Stimulated activated CD4-positive, alpha-beta T cell treated with anti-CD3 and anti-CD28 coated beads, Interleukin-2, amount 100 ng/mL, for 4 hours (primary cell): ENCODE measurements around the gene ZFAND2B.

Experiments
- DNase-seq: peaks from one replicate; pipeline ENCODE4 v3.0.0-alpha.2; 2020; ENCODE audit warnings: low read depth

Gene ZFAND2B

DNA sequence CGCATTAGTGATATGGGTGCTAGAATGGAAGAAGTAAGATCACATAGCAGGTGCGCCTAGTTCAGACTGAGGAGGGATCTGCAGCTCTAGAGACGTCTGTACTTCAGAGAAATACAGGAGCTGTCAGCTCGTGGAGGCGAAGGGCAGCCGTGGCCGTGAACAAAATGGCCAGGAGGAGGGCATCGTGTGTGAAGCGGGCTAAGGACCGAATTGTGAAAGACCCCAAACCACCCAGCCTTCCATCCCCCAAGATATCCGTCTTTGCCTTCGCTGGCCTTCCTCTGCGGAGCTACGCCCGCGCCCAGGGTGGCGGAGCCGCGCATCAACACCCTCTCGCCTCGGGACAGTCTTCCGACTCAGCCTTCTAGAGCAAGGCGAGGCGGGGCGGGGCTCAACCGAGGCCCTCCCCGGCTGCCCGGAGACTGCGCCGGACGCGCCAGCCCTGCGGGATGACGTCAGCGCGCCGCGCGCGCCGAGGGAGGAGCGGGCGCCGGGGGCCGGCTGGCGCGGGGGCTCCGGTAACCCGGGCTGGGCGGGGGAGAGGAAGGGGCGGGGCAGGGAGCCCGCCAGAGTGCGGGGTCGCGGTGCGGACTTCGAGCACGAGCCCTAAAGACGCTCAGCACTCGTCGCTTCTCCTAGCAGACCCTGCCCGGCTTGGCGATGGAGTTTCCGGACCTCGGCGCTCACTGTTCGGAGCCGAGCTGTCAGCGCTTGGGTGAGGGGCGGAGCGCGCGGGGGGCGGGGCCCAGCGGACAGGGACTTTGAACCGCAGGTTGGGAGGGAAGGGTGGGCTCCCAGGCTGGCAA lies at the start of gene ZFAND2B:
Gene ZFAND2B (plus strand): TSS at position 455 of the 806 bp plus-strand sequence. CDS start 206 bp downstream, at position 661.
- peak; percentile 92 for DNase-seq

DNA sequence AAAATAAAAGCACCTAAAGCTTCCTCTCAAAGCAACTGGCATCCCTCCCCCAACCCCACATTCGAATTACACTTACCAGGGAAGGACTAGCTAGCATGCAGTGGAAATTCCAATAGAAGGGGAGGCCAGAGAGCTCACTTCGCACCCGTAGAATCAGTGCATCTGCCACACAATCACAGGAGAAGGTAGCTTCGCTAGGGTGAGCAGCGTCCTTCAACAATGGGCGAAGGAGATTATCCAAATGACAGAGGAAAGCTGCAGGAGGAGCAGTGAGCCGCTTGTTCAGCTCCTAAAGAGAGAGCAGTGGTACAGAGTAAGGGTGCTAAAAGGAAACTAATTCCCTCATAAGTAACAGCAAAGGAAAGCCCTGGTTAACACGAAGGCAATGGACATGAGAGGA lies 49.2 kb upstream of the ZFAND2B start:
- no peak for DNase-seq

- no peak for DNase-seq
These were observed 48.6 kb upstream of the ZFAND2B start for GRCh38 chr2:219158025-219158424.

- DNase-seq, result no peak
These were observed 48.0 kb upstream of the ZFAND2B start for GRCh38 chr2:219158586-219158985.

- DNase-seq, result no peak
These were observed 46.8 kb upstream of the ZFAND2B start for GRCh38 chr2:219159771-219160185.

DNA sequence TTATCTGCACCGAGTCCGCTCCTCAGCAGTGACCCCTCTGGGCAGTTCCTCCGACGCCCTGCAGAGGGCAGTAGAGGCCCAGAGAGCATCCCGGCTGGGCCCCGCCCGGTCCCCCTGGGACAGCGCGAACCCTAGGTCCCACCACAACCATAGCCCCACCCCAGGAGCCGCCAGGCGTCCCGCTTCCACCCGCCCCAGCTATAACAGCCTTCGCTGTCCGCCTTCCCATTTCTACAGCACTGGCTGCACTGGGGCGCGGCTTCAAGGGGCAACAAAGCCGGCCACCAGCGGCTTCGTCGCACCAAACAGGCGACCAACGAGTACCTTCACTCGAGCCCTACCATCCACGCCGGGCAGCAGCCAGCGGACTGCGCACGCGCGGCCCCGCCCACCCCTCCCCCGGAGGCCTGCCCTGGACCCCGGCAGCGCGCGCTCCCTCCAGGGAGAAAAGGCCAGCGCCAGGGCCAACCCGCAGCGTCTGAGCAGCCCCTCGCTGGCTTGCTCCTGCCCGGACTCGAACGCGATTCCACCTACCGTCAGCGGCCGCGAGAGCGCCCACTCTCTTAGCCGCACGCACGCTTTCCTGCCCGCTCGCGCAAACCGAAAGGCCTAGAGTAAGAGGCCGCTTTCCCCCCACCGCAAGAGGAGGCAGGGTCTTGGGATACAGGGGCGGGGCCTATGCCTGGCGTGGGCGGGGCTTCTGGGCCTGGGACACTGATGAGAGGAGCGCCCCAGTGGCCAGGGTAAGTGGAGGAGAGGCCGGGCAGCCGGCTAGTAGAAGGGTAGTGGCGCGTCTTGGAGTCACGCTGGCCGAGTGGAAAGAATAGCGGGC lies 46.2 kb upstream of the ZFAND2B start, which contains the start of gene NHEJ1:
Gene NHEJ1 (minus strand): TSS at position 630 of the 832 bp plus-strand sequence. CDS start 2,453 bp downstream, outside the sequence.
- peak; percentile 90 for DNase-seq

DNA sequence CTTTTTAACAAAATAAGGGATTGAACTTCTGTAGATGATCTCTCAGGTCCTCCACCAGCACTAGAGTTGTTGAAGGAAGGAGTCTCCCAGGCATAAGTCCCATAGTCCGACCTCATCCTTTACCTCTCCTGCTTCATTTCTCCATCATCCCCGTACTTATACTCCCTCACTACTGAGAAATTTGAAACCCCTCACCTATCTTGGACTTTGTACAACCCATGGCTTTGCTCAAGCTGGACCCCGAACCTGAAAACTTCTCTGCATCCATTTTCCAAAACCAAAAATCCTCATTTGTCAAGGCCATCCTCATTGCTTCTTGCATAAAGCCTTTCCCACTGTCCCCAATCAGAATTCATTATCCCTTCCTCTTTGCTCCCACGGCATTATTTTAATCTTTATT lies 45.5 kb upstream of the ZFAND2B start:
- no peak for DNase-seq

DNA sequence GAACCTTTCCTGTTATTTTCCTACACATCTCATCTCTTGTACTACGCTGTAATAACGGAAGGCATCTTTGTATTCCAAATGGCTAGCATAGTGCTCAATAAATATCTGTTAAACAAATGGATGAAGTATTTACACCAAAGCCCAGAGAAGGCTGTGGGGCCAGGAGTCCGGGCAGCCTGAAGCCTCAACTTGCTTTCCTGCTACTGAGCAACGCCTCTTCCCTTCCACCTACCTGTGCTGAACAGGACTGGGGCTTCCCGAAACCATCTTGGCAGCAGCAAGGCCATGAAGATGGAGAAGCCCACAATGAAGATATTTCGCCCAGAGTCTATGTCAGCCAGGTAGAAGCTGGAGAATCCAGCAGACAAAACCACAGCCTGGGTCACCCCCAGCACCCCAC lies 43.4 kb upstream of the ZFAND2B start:
- DNase-seq, result no peak

DNA sequence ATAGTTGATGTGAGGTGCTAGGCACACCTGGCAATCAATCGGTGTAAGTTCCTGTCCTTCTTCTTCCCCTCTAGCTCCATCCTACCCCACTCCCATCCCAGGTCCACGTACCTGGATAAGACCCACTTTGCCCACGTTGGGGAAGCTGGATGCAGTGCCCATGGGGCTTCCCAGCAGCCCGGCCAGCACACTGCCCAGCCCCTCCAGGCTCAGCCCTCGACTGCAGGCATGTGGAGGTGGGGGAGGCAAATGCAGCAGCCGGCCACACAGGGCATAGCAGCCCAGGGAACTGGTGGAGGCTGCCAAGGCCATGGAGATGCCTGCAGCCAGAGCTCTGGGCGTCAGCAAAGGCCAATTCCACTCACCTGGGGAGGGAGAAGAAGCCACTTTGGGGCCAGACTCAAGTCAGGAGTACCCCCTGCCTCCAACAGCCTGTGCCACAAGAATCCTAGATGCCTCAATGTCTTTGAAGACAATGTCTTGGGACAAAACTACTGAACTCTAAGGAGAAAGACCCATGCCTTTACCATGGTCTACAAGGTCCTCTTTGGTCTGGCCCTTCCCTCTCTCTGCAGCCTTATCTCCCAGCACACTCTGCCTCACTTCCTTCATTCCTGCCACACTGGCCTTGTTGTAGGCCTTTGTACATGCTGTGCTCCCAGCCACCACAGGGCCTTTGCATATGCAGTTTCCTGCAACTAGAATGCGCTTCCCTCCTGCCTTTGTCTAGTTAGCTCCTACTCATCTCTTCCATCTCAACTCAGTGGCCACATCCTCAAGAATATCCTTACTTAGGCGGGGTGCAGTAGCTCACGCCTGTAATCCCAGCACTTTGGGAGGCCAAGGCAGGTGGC lies 41.3 kb upstream of the ZFAND2B start:
- no peak for DNase-seq

GRCh38 chr2:219167997-219168396 lies 38.6 kb upstream of the ZFAND2B start:
- DNase-seq, result no peak

DNA sequence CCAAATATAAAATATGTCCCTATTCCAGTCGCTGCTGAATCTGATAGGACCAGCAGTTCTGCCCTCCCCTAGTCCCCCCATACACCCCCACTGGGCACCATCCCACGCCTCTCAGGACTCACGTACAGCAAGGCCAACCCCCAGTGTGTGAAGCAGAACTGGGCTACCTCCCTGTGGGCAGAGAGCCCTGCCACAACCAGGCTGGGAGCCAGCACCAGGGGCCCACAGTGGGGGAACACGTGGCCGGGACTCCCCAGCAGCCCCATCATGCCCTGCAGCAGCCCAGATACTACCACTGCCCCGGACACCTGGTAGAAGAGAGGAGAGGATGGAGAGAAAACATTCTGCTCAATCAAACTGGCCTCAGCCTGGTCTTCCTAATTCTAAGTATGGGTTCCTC lies 38.1 kb upstream of the ZFAND2B start:
- no peak for DNase-seq

GRCh38 chr2:219168932-219169331 lies 37.6 kb upstream of the ZFAND2B start:
- DNase-seq, result no peak

- no peak for DNase-seq
These were observed 36.5 kb upstream of the ZFAND2B start, which contains the start of gene SLC23A3 for GRCh38 chr2:219169930-219170654. Gene SLC23A3, minus strand, starts transcription at chr2:219170029. Its CDS starts 45 bp downstream, at chr2:219169984.

- DNase-seq, result peak; percentile 13
These were observed 35.3 kb upstream of the ZFAND2B start for GRCh38 chr2:219171231-219171651.

DNA sequence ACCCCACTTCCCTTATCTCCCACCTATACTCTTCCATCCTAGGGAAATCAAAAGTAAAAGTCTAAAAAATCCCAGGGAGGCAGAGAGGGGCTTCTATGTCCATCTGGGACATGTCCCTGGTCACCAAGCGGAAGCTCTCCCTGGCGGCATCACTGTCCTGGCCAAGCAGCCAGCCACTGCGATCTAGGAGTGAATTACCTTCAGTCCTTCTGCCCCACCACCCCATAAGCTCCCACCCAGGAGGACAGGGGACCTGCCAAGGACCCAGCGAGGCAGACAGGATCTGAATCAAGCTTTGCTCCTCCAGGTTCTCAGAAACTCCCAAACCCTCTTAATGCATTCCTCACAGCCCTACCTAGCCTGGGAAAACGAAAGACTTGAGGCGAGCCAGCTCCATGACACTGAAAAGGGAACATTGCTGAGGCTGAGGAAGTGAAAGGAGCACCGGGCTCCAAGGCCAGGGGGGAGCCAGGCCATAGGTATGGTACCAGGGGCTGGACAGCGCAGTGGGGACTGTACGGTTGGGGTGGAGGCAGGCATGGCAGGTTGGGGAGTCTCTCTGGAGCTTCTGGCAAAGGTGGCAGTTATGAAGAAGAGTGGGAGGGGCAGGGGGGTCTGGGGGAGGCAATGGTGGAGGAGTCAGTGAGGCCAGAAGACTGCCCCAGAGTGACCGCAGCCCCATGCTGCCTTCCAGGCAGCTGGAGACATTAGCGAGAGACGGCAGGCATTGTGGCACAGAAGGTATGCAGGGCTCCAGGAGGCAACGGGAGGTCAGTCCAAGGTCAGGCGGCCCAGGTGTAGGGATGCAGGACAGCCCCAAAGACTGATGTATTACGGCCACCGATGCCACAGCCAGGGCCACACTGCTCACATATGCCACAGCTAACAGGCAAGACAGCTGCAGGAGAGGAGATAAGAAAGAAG lies 34.1 kb upstream of the ZFAND2B start:
- no peak for DNase-seq

DNA sequence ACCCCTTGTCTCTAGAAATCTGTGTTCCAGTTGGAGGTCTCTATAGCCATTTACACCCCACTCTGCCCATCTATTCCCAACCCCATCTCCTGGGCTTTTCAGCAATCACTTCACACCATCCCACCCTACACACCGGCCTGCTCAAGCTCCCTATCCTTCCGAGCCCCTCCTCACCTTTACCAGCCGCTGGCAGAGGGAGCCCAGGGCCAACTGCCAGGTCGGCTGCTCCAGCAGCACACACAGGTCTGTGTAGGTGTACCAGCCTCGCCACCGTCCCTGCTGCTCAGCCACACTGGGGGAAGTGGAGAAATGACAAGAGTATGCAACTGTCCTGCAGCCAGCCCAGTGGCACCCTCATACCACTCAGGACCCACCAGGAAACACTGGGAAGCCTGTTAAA lies 33.4 kb upstream of the ZFAND2B start:
- no peak for DNase-seq

DNA sequence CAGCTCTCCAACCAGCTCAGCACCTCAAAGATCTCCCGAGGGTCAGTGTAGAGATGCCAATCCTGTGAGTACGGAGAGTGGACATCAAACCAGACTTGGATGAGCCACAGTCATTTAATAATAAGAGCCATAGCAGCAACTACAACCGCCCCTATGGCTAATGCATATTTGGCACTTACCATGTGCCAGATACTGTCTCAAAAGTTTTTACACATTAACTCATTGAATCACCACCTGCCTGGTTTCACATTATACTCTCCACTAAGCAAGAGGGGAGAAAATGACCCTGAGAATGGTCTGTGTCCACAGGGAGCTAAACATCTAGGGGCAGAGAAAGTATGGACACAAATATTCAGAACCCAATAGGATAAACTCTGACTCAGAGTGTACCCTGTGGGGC lies 32.4 kb upstream of the ZFAND2B start:
- DNase-seq, result no peak

DNA sequence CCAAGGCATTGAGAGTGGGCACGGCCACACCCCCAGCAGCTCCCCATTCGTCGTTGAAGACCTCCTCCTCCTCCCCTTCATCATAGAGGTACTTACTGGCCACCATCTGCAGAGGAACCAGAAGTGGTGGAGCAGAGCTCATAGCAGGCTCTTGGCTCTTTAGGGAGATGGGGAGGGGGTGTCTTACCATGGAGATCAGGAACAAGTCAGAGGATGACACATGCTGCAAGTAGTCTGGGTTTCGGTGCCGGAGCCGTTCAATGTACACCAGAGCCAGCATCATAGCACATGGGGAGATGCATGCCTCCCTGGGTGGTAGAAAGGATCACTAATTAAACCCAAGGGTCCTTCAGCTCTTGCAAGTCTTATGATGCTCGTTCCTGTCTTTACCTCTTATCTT lies 31.8 kb upstream of the ZFAND2B start:
- no peak for DNase-seq

GRCh38 chr2:219175486-219175885 lies 31.1 kb upstream of the ZFAND2B start:
- no peak for DNase-seq
